ENCODE measurements around the gene SLC25A36. TPM values are rescaled to one million over a fixed set of nuclear protein-coding genes. Genes with fewer than 3 reads are reported as not detected.
"Not testable (repeated sequence)": the region's sequence is repeated elsewhere in the genome, so short reads cannot be mapped to it uniquely, and the experiment has no call there.

The SLC25A36 gene
- total and polyA plus RNA-seq, 2 experiments from 2014 or later, result 45.1 to 61.5 TPM

DNA sequence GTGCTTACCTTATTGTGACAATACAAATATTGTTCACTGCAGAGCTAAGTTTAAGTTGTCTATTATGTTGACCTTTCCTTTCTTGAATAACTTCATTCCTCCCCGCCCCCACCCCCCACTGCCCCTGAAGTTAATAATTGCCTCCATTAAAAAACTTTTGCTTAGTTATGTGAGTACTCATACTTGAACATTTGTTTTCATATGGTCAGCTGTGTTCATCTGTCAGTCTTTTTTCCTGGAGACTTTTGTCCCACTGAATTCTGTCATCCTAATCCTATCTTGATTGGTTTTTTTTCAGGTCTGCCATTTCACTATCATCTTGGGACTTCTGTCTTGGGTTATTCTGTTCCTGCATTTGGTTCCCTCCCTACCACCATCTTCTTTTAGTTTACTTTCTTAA, 8.5 kb downstream of the SLC25A36 start:
- Histone ChIP-seq H3K27ac (no peak overlapping the region), H3K9me3 (ENCODE audit: low read depth) (no peaks in the 10 kb centered on the region), H3K4me1 (ENCODE audit: insufficient read depth) (peaks cover 22% of the 10 kb centered on the region), H3K36me3 (ENCODE audit: low read depth) (no peaks in the 10 kb centered on the region; the same call in 1 of the 2 replicates), H2AFZ (no peak overlapping the region), H3K4me2 (ENCODE audit: unreplicated experiment) (no peak overlapping the region), H3K9ac (no peak overlapping the region), H3K9me2 (ENCODE audit: insufficient read depth) (peaks cover 6% of the 10 kb centered on the region; the same call in 1 of the 2 replicates), H3K79me2 (ENCODE audit: insufficient read depth) (peaks cover 100% of the 10 kb centered on the region), H3K27me3 (replicated peaks; ENCODE audit: insufficient read depth) (no peaks in the 10 kb centered on the region), H3K4me3 (no peak overlapping the region), H3F3A (ENCODE audit: insufficient read depth) (0 out of 2 replicates have a peak, but pooled peaks cover 14% of the 10 kb centered on the region), H4K20me1 (ENCODE audit: insufficient read depth) (peaks cover 41% of the 10 kb centered on the region)
- in situ Hi-C loops (cut with MboI), result no loop called here
- DNase-seq, result no peak
- WGBS, 2 experiments (ENCODE audit: low coverage in 1 of 2, low lambda C conversion rate in 2 of 2, missing lambda C conversion rate in 2 of 2), result 100% methylated on average over 1 of the region's 1 CpG
- TF ChIP-seq EZH2phosphoT487 (IDR thresholded peaks at IDR 0.05; ENCODE audit: insufficient read depth, low read depth) (no peak), EZH2 (IDR thresholded peaks at IDR 0.05; ENCODE audit: insufficient read depth, poor library complexity, severe bottlenecking) (no peak)

DNA sequence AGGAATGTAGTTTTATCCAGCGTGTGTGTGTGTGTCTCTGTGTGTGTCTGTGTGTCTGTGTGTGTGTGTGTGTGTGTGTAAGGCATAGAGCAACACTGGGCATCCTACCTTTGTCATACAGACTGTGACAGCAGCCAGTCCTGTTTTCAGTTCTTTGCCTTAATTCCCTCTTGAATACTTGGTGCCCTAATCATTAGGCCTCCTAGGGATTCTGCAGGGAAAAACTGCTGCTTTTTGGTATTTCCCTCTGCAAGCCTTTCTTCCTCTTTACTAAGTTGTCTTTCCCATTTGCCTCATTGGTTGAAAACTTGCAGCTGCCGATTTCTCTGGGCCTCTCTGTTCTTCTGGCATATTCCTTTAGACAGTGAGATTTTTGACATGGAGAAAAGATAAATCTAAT, 9.2 kb downstream of the SLC25A36 start:
- no peak overlapping the region for H3K4me2 ChIP-seq (ENCODE audit: unreplicated experiment)
- H3K4me1 ChIP-seq (ENCODE audit: insufficient read depth), result peaks cover 16% of the 10 kb centered on the region
- DNase-seq, result no peak
- no peak overlapping the region for H3K9ac ChIP-seq
- no peaks in the 10 kb centered on the region for H3K27me3 ChIP-seq (replicated peaks; ENCODE audit: insufficient read depth)
- no peak overlapping the region for H2AFZ ChIP-seq
- H3K36me3 ChIP-seq (ENCODE audit: low read depth), result no peaks in the 10 kb centered on the region; the same call in 1 of the 2 replicates
- 40 to 58% methylated on average over 2 of the region's 2 CpGs for WGBS, 2 experiments (ENCODE audit: low coverage in 1 of 2, low lambda C conversion rate in 2 of 2, missing lambda C conversion rate in 2 of 2)
- peaks cover 39% of the 10 kb centered on the region for H4K20me1 ChIP-seq (ENCODE audit: insufficient read depth)
- no peak overlapping the region for H3K4me3 ChIP-seq
- TF ChIP-seq EZH2phosphoT487 (IDR thresholded peaks at IDR 0.05; ENCODE audit: insufficient read depth, low read depth) (no peak), EZH2 (IDR thresholded peaks at IDR 0.05; ENCODE audit: insufficient read depth, poor library complexity, severe bottlenecking) (no peak)
- peaks cover 100% of the 10 kb centered on the region for H3K79me2 ChIP-seq (ENCODE audit: insufficient read depth)
- H3F3A ChIP-seq (ENCODE audit: insufficient read depth), result 0 out of 2 replicates have a peak, but pooled peaks cover 14% of the 10 kb centered on the region
- in situ Hi-C loops (cut with MboI), result no loop called here
- no peaks in the 10 kb centered on the region for H3K9me3 ChIP-seq (ENCODE audit: low read depth)
- no peak overlapping the region for H3K27ac ChIP-seq
- H3K9me2 ChIP-seq (ENCODE audit: insufficient read depth), result peaks cover 6% of the 10 kb centered on the region; the same call in 1 of the 2 replicates

DNA sequence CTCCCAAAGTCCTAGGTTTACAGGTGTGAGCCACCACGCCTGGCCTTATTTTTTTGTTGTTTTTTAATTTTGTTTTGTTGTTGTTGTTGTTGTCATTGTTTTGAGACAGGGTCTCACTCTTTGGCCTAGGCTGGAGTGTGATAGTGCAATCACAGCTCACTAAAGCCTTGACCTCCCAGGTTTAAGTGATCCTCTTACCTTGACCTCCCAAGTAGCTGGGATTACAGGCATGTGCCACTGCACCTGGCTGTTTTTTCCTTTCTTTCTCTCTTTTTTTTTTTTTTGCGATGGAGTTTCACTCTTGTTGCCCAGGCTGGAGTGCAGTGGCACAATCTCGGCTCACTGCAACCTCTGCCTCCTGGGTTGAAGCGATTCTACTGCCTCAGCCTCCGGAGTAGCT, 10.1 kb downstream of the SLC25A36 start:
- H3K27ac ChIP-seq; H3K9me2 ChIP-seq (ENCODE audit: insufficient read depth); H3K9me3 ChIP-seq (ENCODE audit: low read depth); H3K4me2 ChIP-seq (ENCODE audit: unreplicated experiment); H3K27me3 ChIP-seq (replicated peaks; ENCODE audit: insufficient read depth); DNase-seq; in situ Hi-C loops (cut with MboI); H2AFZ ChIP-seq; H3K9ac ChIP-seq; H3K4me3 ChIP-seq; H3K36me3 ChIP-seq (ENCODE audit: low read depth): not testable (repeated sequence)
- H3K79me2 ChIP-seq (ENCODE audit: insufficient read depth), result peaks cover 100% of the 10 kb centered on the region
- 95 to 99% methylated on average over 5 of the region's 5 CpGs for WGBS, 2 experiments (ENCODE audit: low coverage in 1 of 2, low lambda C conversion rate in 2 of 2, missing lambda C conversion rate in 2 of 2)
- H3F3A ChIP-seq (ENCODE audit: insufficient read depth), result 0 out of 2 replicates have a peak, but pooled peaks cover 14% of the 10 kb centered on the region
- H4K20me1 ChIP-seq (ENCODE audit: insufficient read depth), result peaks cover 39% of the 10 kb centered on the region
- peaks cover 16% of the 10 kb centered on the region for H3K4me1 ChIP-seq (ENCODE audit: insufficient read depth)

DNA sequence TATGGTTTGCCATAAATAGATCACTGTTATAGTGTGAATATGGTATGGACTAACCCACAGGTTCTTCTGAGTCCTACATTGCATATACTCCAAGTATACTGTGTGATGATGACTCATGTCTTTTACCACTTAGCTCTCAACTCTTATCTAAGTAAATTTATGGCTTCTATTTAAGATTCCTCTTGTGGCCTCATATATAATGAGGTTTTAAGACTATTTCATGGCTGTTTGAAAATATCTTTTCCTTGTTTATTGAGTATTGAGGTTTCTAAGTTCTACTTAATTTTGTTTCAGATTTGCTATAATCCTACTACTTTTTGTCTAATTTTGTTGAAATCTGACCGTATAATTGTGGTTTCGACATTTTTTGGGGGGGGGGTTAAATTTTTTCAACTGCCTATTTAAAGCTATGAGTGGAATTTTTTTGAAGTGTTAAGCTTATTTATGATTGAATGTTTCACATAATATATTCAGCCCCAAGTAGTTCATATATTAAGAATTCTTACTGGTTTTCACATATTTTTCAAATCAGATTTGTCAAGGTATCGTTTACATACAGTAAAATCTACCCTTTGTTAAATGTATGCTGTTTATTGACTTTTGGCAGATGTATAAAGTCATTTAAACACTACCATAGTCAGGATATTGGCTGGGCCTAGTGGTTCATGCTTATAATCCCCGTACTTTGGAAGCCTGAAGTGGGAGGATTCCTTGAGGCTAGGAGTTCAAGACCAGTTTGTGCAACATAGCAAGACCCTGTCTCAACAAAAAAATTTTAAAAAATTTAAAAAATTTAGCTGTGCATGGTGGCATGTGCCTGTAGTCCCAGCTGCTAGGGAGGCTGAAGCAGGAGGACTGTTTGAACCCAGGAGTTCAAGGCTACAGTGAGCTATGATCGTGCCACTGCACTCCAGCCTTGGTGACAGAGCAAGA, 11.7 kb downstream of the SLC25A36 start:
- Histone ChIP-seq H3K27ac (no peak overlapping the region), H3K9ac (no peak overlapping the region), H3K36me3 (ENCODE audit: low read depth) (no peaks in the 10 kb centered on the region), H3F3A (ENCODE audit: insufficient read depth) (0 out of 2 replicates have a peak, but pooled peaks cover 14% of the 10 kb centered on the region), H2AFZ (no peak overlapping the region), H3K9me3 (ENCODE audit: low read depth) (no peaks in the 10 kb centered on the region), H4K20me1 (ENCODE audit: insufficient read depth) (peaks cover 31% of the 10 kb centered on the region; the same call in 1 of the 2 replicates), H3K4me2 (ENCODE audit: unreplicated experiment) (peak overlapping the region; percentile 8), H3K4me1 (ENCODE audit: insufficient read depth) (peaks cover 16% of the 10 kb centered on the region), H3K27me3 (replicated peaks; ENCODE audit: insufficient read depth) (no peaks in the 10 kb centered on the region), H3K79me2 (ENCODE audit: insufficient read depth) (peaks cover 100% of the 10 kb centered on the region), H3K4me3 (no peak overlapping the region), H3K9me2 (ENCODE audit: insufficient read depth) (no peaks in the 10 kb centered on the region)
- in situ Hi-C loops (cut with MboI), result no loop called here
- WGBS, 2 experiments (ENCODE audit: low coverage in 1 of 2, low lambda C conversion rate in 2 of 2, missing lambda C conversion rate in 2 of 2), result 94 to 97% methylated on average over 5 of the region's 5 CpGs
- TF ChIP-seq EZH2 (IDR thresholded peaks at IDR 0.05; ENCODE audit: insufficient read depth, poor library complexity, severe bottlenecking) (no peak), EZH2phosphoT487 (IDR thresholded peaks at IDR 0.05; ENCODE audit: insufficient read depth, low read depth) (no peak)
- DNase-seq, result peak; percentile 66

Data from GM23248 (cell line).